Activated CD4-positive, alpha-beta memory T cell treated with anti-CD3 and anti-CD28 coated beads, Interleukin-2, amount 10 ng/mL, durations not matched to agents 7 days and 5 days (primary cell): Measurements from ENCODE around the gene NTN1. TPM values are rescaled to one million over a fixed set of nuclear protein-coding genes. Genes with fewer than 3 reads are reported as not detected.

Experiments
- CTCF ChIA-PET: fragments of 350-600 bp; sonication (Branson Sonifier 250); formaldehyde crosslinking; loops from one replicate; lab custom pipeline; 2021; ENCODE audit warnings: antibody characterized with exemption, inconsistent platforms; lab: Charles Lee
- POLR2A ChIA-PET: fragments of 350-600 bp; sonication (Branson Sonifier 250); formaldehyde crosslinking; loops from one replicate; lab custom pipeline; 2021; ENCODE audit warnings: antibody characterized with exemption; lab: Charles Lee
- DNase-seq: peaks from one replicate; pipeline ENCODE4 v3.0.0-alpha.2; 2020
- H3K27ac Mint-ChIP-seq: one replicate; pipeline ENCODE4 v1.8.0; 2021; ENCODE audit warnings: mild to moderate bottlenecking, mixed read lengths
- H3K27me3 Mint-ChIP-seq: one replicate; pipeline ENCODE4 v1.8.0; 2021; ENCODE audit warnings: mixed read lengths
- H3K36me3 Mint-ChIP-seq: one replicate; pipeline ENCODE4 v1.8.0; 2021; ENCODE audit warnings: low read depth, mixed read lengths
- H3K4me1 Mint-ChIP-seq: one replicate; pipeline ENCODE4 v1.8.0; 2021; ENCODE audit warnings: mixed read lengths
- H3K4me3 Mint-ChIP-seq: one replicate; pipeline ENCODE4 v1.8.0; 2021; ENCODE audit warnings: mild to moderate bottlenecking, mixed read lengths
- H3K9me3 Mint-ChIP-seq: one replicate; pipeline ENCODE4 v1.8.0; 2021; ENCODE audit warnings: mixed read lengths
- total RNA-seq, 2 experiments: library from RNA; stranded (reverse); gene quantifications; one replicate each; pipeline ENCODE4 v1.2.3, GENCODE V29; 2021

Gene NTN1
- total RNA-seq, 2 experiments from 2014 or later = not detected

GRCh38 chr17:9224485-9224884 is 203.2 kb downstream of the NTN1 start:
- ChIA-PET POLR2A (no interaction called here), CTCF (no interaction called here)
- DNase-seq = no peak
- Mint-ChIP-seq H3K36me3 (no peaks in the 10 kb centered on the region), H3K9me3 (no peaks in the 10 kb centered on the region), H3K27ac (no peak overlapping the region), H3K4me3 (no peak overlapping the region), H3K27me3 (no peaks in the 10 kb centered on the region), H3K4me1 (peaks cover 3% of the 10 kb centered on the region)

- Mint-ChIP-seq H3K27me3 (no peaks in the 10 kb centered on the region), H3K4me3 (no peak overlapping the region), H3K36me3 (no peaks in the 10 kb centered on the region), H3K27ac (no peak overlapping the region), H3K4me1 (peaks cover 3% of the 10 kb centered on the region), H3K9me3 (no peaks in the 10 kb centered on the region)
- DNase-seq = no peak
- CTCF ChIA-PET = no interaction called here
- POLR2A ChIA-PET = no interaction called here
Observed at GRCh38 chr17:9225305-9226101, 204.2 kb downstream of the NTN1 start.

GRCh38 chr17:9226130-9226793 is 205.0 kb downstream of the NTN1 start:
- no peak for DNase-seq
- Mint-ChIP-seq H3K36me3 (no peaks in the 10 kb centered on the region), H3K9me3 (no peaks in the 10 kb centered on the region), H3K4me1 (peaks cover 3% of the 10 kb centered on the region), H3K4me3 (no peak overlapping the region), H3K27me3 (no peaks in the 10 kb centered on the region), H3K27ac (no peak overlapping the region)
- ChIA-PET POLR2A (no interaction called here), CTCF (no interaction called here)

GRCh38 chr17:9226794-9227135 is 205.5 kb downstream of the NTN1 start:
- no peaks in the 10 kb centered on the region for H3K36me3 Mint-ChIP-seq
- H3K4me1 Mint-ChIP-seq = peaks cover 3% of the 10 kb centered on the region
- H3K27ac Mint-ChIP-seq = no peak overlapping the region
- CTCF ChIA-PET = no interaction called here
- DNase-seq = peak; percentile 39
- no peaks in the 10 kb centered on the region for H3K27me3 Mint-ChIP-seq
- no peak overlapping the region for H3K4me3 Mint-ChIP-seq
- no peaks in the 10 kb centered on the region for H3K9me3 Mint-ChIP-seq
- POLR2A ChIA-PET = no interaction called here

GRCh38 chr17:9227819-9228407 is 206.6 kb downstream of the NTN1 start:
- POLR2A ChIA-PET = no interaction called here
- Mint-ChIP-seq H3K4me1 (peaks cover 3% of the 10 kb centered on the region), H3K27me3 (no peaks in the 10 kb centered on the region), H3K27ac (no peak overlapping the region), H3K9me3 (no peaks in the 10 kb centered on the region), H3K36me3 (no peaks in the 10 kb centered on the region), H3K4me3 (no peak overlapping the region)
- no peak for DNase-seq
- CTCF ChIA-PET = interaction anchor here (0.7 kb wide), 1 partner anchor 264 kb away, joined by 3 read pairs; no protein-coding TSS in a partner anchor

- H3K4me3 Mint-ChIP-seq = no peak overlapping the region
- CTCF ChIA-PET = interaction anchor here (0.7 kb wide), 1 partner anchor 265 kb away, joined by 3 read pairs; no protein-coding TSS in a partner anchor
Observed at GRCh38 chr17:9228408-9229159, 207.3 kb downstream of the NTN1 start.

GRCh38 chr17:9229160-9229825 is 208.0 kb downstream of the NTN1 start:
- Mint-ChIP-seq H3K27me3 (no peaks in the 10 kb centered on the region), H3K4me3 (no peak overlapping the region), H3K36me3 (no peaks in the 10 kb centered on the region), H3K27ac (no peak overlapping the region), H3K9me3 (no peaks in the 10 kb centered on the region), H3K4me1 (peaks cover 3% of the 10 kb centered on the region)
- ChIA-PET POLR2A (no interaction called here), CTCF (no interaction called here)
- no peak for DNase-seq

More at GRCh38 chr17:9228408-9229159, 207.3 kb downstream of the NTN1 start:
- Mint-ChIP-seq H3K9me3 (no peaks in the 10 kb centered on the region), H3K36me3 (no peaks in the 10 kb centered on the region), H3K27me3 (no peaks in the 10 kb centered on the region), H3K4me1 (peaks cover 3% of the 10 kb centered on the region), H3K27ac (no peak overlapping the region)
- no peak for DNase-seq
- POLR2A ChIA-PET = no interaction called here

GRCh38 chr17:9229826-9230201 is 208.5 kb downstream of the NTN1 start:
- Mint-ChIP-seq H3K9me3 (no peaks in the 10 kb centered on the region), H3K4me1 (peaks cover 3% of the 10 kb centered on the region)
- CTCF ChIA-PET = no interaction called here

GRCh38 chr17:9230346-9230745 is 209.0 kb downstream of the NTN1 start:
- no peak for DNase-seq
- Mint-ChIP-seq H3K9me3 (peaks cover 2% of the 10 kb centered on the region), H3K27me3 (no peaks in the 10 kb centered on the region), H3K36me3 (no peaks in the 10 kb centered on the region), H3K4me3 (no peak overlapping the region), H3K4me1 (peaks cover 3% of the 10 kb centered on the region), H3K27ac (no peak overlapping the region)
- POLR2A ChIA-PET = no interaction called here
- CTCF ChIA-PET = no interaction called here

More at GRCh38 chr17:9229826-9230201, 208.5 kb downstream of the NTN1 start:
- H3K4me3 Mint-ChIP-seq = no peak overlapping the region
- no peaks in the 10 kb centered on the region for H3K36me3 Mint-ChIP-seq
- H3K27ac Mint-ChIP-seq = no peak overlapping the region
- no peak for DNase-seq
- H3K27me3 Mint-ChIP-seq = no peaks in the 10 kb centered on the region
- POLR2A ChIA-PET = no interaction called here

- no peak for DNase-seq
- Mint-ChIP-seq H3K27me3 (no peaks in the 10 kb centered on the region), H3K9me3 (peaks cover 2% of the 10 kb centered on the region), H3K4me3 (no peak overlapping the region), H3K27ac (no peak overlapping the region), H3K36me3 (no peaks in the 10 kb centered on the region), H3K4me1 (peaks cover 3% of the 10 kb centered on the region)
- POLR2A ChIA-PET = no interaction called here
- CTCF ChIA-PET = no interaction called here
Observed at GRCh38 chr17:9230861-9231260, 209.6 kb downstream of the NTN1 start.

GRCh38 chr17:9231449-9232154 is 210.3 kb downstream of the NTN1 start:
- Mint-ChIP-seq H3K27ac (no peak overlapping the region), H3K4me1 (peaks cover under 1% of the 10 kb centered on the region), H3K27me3 (no peaks in the 10 kb centered on the region), H3K9me3 (peaks cover 2% of the 10 kb centered on the region), H3K4me3 (no peak overlapping the region), H3K36me3 (no peaks in the 10 kb centered on the region)
- ChIA-PET CTCF (no interaction called here), POLR2A (no interaction called here)
- no peak for DNase-seq

GRCh38 chr17:9232155-9232475 is 210.8 kb downstream of the NTN1 start:
- POLR2A ChIA-PET = no interaction called here
- Mint-ChIP-seq H3K36me3 (no peaks in the 10 kb centered on the region), H3K4me3 (no peak overlapping the region), H3K27ac (no peak overlapping the region), H3K27me3 (no peaks in the 10 kb centered on the region), H3K4me1 (no peaks in the 10 kb centered on the region), H3K9me3 (peaks cover 2% of the 10 kb centered on the region)
- CTCF ChIA-PET = no interaction called here
- DNase-seq = no peak
